Measurements from ENCODE around the gene TWF2. TPM values are rescaled to one million over a fixed set of nuclear protein-coding genes. Genes with fewer than 3 reads are reported as not detected.

TWF2 gene
- total RNA-seq, 1 donor from 2014 or later, result 65.3 TPM

- DNase-seq (ENCODE audit: low spot score), result no peak
These were observed 19.0 kb upstream of the TWF2 start for GRCh38 chr3:52257911-52258310.

GRCh38 chr3:52256622-52257021, 17.7 kb upstream of the TWF2 start:
- no peak for DNase-seq (ENCODE audit: low spot score)

DNA sequence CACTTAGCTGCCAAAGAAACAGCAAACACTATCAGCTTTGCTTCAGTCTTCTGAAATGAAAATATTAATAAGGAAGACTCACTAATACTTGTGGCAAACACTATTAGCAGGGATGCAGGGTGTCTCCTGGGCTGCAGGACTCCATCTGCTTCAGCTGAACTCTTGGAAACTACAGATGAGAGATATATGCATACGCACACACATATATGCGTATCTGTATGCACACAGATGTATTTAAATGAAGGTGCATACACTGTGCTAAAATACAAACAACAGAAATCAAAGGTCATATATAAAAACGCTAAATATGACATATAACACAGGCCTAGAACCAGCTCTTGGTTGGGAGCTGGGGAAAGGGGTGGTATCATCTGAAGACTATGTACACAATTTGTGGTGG, 17.2 kb upstream of the TWF2 start:
- DNase-seq (ENCODE audit: low spot score), result no peak

GRCh38 chr3:52254608-52255007, 15.7 kb upstream of the TWF2 start:
- no peak for DNase-seq (ENCODE audit: low spot score)

DNA sequence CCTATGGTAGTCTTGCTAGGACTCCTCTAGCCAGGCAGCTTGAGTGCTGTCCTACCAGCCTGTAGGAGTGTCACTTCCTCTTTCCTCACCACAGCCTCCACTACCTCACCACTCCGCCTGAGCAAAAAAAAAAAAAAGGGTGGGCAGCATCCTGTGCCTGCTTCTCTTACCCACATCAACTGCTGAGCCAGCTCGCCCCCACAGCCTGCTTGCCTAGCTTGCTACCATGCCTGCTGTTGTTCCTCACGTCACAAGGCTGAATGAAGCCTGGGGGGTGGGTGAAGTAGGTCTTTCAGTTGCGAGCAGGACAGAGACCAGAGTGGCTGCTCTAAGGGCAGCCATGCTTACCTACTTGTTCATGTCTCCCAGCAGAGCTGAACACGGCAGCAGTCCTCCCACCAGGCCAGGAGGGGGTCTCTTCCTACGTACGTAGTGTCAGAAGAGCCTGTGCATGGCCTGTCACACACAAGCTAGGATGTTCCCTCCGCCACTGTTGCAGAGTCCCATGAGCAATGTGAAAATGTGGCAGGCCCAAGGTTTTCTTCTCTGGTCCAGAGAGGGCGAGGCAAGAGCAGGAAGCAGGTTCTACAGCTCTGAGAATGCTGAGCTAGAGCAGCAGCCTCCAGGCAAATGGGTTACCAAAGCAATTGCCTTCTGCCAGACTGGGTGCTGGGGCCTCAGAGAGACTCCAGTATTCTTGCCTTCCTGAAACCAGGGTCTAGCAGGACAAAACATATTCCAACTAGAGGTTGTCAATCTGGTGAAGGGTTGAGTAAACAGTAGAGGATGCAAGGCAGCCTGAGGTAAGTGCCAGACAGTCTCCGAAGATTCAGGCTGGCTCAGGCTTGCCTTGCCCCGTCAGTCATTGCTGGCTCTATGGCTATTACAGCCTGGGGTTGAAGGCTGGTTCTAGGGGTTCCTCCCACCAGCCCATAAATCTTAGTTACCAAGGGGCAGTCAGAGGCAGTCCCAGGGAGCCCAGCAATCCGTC, 14.7 kb upstream of the TWF2 start:
- peak; percentile 56 for DNase-seq (ENCODE audit: low spot score)

DNA sequence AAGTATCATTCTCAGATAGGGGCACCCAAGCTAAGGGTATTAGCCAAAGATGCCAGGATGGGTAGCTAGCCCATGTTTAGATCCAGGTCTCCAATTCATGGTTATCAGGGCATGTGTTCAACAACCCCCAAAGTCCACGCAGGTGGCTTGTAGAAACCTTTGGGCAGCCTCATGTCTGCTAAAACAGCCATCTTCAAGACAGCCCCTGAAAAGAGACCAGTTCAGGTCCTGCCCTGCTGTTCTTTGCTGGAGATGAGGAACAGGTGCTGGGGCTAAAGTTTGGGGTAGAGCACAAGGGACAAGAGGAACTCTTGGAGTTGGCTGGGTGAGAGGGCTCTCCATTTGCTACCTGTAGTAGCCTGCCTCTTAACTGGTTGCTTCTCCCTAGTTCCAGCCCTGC, 11.2 kb upstream of the TWF2 start:
- no peak for DNase-seq (ENCODE audit: low spot score)

DNA sequence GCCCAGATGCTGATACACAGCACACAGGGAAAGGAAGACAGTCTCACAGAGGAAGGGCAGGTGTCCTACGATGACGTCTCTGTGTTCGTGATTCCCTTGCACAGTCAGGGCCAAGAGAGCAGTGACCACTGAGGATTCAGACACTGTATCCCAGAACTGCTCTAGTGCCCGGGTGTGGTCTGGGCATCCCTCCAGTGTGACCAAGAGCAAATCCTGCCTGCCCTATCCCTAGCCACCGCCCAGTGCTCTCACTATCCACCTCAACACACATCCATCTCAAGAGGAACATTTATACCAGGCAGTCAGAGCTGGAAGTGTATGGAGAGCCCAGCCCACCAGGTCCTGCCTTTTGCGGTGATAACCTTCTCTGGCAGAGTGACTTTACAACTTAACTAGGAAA, 10.7 kb upstream of the TWF2 start:
- DNase-seq (ENCODE audit: low spot score), result no peak

DNA sequence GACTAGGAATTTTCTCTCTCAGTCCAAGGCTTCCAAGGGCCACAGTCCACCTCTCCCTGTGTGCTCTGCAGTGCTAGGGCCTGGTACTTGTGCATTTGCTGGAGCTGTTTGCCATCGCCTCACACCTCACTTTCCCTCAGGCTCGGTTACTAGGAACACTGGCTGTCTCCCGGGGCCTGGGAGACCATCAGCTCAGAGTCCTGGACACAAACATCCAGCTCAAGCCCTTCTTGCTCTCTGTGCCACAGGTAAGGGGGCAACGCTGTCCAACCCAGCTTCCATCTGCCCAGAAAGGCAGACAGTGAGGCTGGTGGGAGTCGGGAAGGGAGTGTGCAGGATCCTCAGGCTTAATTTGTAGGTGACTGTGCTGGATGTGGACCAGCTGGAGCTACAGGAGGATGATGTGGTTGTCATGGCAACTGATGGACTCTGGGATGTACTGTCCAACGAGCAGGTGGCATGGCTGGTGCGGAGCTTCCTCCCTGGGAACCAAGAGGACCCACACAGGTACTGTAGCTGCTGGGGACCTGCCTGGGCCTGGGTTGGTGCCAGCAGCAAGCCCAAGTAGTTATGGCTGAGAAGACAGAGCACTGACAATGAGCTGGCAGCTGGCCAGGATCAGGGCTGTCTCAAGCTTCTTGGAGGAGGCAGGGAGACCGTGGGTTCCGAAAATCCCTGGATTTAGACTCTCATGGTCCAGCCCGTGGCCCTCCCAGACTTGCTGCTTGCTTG, 10.0 kb upstream of the TWF2 start:
- no peak for DNase-seq (ENCODE audit: low spot score)

DNA sequence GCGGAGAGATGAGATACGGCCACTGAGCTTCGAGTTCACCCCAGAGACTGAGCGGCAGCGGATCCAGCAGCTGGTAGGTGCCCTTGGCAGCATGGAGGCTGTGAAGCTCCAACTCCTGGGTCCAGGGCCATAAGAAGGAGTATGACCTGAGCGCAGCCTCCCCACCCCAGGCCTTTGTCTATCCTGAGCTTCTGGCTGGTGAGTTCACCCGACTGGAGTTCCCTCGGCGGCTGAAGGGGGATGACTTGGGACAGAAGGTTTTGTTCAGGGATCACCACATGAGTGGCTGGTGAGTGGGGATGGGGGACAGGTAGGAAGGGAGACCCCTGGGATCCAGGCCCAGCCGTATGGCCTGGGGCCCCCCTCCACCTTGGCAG, 9.2 kb upstream of the TWF2 start:
- no peak for DNase-seq (ENCODE audit: low spot score)

DNA sequence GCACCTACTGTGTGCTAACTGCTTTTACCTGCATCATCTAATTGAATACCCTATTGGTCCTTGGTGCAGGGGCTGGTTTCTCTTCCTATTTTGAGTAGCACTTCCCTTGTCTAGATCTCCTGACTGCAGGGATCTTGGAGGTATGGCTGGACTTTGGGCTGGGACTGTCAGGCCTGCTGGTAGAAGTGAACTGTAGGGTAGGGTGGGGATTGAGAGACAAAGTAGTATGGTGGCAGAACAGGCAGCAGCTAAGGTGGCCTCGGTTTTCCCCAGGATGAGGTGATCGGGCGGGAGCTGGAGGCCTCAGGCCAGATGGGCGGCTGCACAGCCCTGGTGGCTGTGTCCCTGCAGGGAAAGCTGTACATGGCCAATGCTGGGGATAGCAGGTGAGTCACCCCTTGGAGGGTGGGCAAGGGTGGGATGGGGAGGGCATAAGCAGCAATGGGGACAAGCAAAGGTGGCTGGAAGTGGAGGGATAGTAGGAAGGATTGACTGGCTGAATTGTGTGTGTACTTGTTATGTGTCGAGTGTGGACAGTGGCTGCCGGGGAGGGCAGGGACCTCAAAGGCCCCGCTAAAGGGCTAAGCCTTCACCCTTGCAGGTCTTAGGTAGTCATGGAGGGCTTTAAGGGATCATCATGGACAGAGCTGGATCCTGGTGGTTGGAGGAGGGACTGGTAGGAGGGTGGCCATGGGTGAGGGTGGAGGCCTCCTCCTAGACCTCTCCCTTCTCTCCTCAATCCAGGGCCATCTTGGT, 8.6 kb upstream of the TWF2 start:
- no peak for DNase-seq (ENCODE audit: low spot score)

DNA sequence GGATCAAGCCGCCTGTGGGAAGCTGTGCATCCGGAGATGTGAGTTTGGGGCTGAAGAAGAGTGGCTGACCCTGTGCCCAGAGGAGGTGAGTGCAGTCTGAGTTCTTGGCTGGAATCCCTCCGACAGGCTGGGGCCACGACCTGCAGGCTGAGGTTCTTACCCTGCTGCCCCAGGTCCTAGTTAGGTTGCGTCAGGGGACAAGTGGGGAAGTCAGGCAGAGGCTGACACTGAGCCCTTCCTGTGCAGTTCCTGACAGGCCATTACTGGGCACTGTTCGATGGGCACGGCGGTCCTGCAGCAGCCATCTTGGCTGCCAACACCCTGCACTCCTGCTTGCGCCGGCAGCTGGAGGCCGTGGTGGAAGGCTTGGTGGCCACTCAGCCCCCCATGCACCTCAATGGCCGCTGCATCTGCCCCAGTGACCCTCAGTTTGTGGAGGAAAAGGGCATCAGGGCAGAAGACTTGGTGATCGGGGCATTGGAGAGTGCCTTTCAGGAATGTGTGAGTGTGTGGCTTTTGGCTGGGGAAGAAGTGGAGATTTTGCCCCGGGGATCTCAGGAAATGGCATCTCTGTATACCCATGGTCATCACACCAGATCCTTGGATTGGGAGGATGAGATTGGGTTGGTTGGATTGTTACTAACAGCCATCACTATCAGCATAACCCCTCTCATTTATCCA, 7.9 kb upstream of the TWF2 start:
- DNase-seq (ENCODE audit: low spot score), result peak; percentile 44

DNA sequence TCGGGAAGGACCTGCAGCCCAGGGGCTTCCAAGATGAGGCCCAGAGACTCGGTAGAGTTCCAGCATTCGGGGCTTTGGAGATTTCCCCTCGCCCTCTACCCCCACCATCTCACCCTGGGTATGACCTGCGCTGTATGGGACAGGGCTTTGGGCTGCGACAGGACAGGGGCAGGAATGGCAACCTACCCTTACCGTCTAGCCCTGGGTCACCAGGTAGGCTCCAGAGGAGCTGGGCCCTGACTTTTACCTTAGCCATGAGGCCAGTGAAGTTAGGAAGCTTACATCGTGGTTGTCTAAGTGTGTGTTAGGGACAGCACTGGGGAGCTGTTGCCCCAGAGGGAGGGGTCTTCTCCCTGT, 7.3 kb upstream of the TWF2 start:
- no peak for DNase-seq (ENCODE audit: low spot score)

GRCh38 chr3:52245322-52246263, 6.6 kb upstream of the TWF2 start, which contains the start of gene PPM1M:
PPM1M (plus strand) TSS chr3:52245759; CDS start chr3:52245825, 66 bp downstream.
- DNase-seq (ENCODE audit: low spot score), result peak; percentile 59

GRCh38 chr3:52243791-52244628, 5.1 kb upstream of the TWF2 start:
- DNase-seq (ENCODE audit: low spot score), result peak; percentile 48

- DNase-seq (ENCODE audit: low spot score), result no peak
These were observed 3.1 kb upstream of the TWF2 start for GRCh38 chr3:52242039-52242438.

GRCh38 chr3:52240886-52241370, 2.0 kb upstream of the TWF2 start:
- DNase-seq (ENCODE audit: low spot score), result no peak

- peak; percentile 70 for DNase-seq (ENCODE audit: low spot score)
These were observed 1.3 kb upstream of the TWF2 start for GRCh38 chr3:52240059-52240885.

- peak; percentile 48 for DNase-seq (ENCODE audit: low spot score)
These were observed 681 bp downstream of the TWF2 start for GRCh38 chr3:52238193-52238760.
